KMS-11 (cell line): ENCODE results near the gene SNRNP70.
A peak's percentile ranks its signal among the peaks of the same experiment; 100 is the strongest.

Source experiments
- H2AFZ ChIP-seq: fragments of 200-600 bp; sonication (generic); 2 replicates; pipeline ENCODE4 v1.6.1; 2016; ENCODE audit warnings: antibody characterized with exemption, mixed run types, low read depth
- H3K27ac ChIP-seq: fragments of 200-600 bp; sonication (generic); 2 replicates; pipeline ENCODE4 v1.6.1; 2016; ENCODE audit warnings: mild to moderate bottlenecking, mixed run types
- H3K27me3 ChIP-seq: fragments of 200-600 bp; sonication (generic); 2 replicates; pipeline ENCODE4 v1.6.1; 2017; ENCODE audit warnings: mild to moderate bottlenecking, low read depth, mixed run types, moderate library complexity; ENCODE audit not compliant: insufficient read depth
- H3K36me3 ChIP-seq: fragments of 200-600 bp; sonication (generic); 2 replicates; pipeline ENCODE4 v1.6.1; 2017; ENCODE audit warnings: mild to moderate bottlenecking, mixed run types; ENCODE audit not compliant: insufficient read depth
- H3K4me1 ChIP-seq: fragments of 200-600 bp; sonication (generic); 2 replicates; pipeline ENCODE4 v1.6.1; 2016; ENCODE audit warnings: mild to moderate bottlenecking, low read depth, mixed run types; ENCODE audit not compliant: poor library complexity, severe bottlenecking
- H3K4me2 ChIP-seq: fragments of 200-600 bp; sonication (generic); 2 replicates; pipeline ENCODE4 v1.7.0; 2016; ENCODE audit warnings: mild to moderate bottlenecking, mixed run types
- H3K4me3 ChIP-seq: fragments of 200-600 bp; sonication (generic); IDR thresholded peaks from 2 replicates; pipeline ENCODE4 v1.6.1; 2017; ENCODE audit warnings: low read depth, low read length, mixed read lengths; ENCODE audit not compliant: insufficient read depth
- H3K79me2 ChIP-seq: fragments of 200-600 bp; sonication (generic); 2 replicates; pipeline ENCODE4 v1.6.1; 2016; ENCODE audit warnings: low read depth, mixed run types; ENCODE audit not compliant: insufficient read depth
- H3K9ac ChIP-seq: fragments of 200-600 bp; sonication (generic); 2 replicates; pipeline ENCODE4 v1.6.1; 2016; ENCODE audit warnings: mild to moderate bottlenecking, mixed run types
- H4K20me1 ChIP-seq: fragments of 200-600 bp; sonication (generic); 2 replicates; pipeline ENCODE4 v1.6.1; 2016; ENCODE audit warnings: mild to moderate bottlenecking, mixed run types; ENCODE audit not compliant: insufficient read depth
- CTCF ChIP-seq: fragments of 200-600 bp; sonication (generic); conservative IDR thresholded peaks from 2 replicates; pipeline ENCODE4 v1.6.1; 2017; ENCODE audit warnings: low read depth, mild to moderate bottlenecking, antibody characterized with exemption, low read length, moderate library complexity, mixed read lengths

SNRNP70 gene

DNA sequence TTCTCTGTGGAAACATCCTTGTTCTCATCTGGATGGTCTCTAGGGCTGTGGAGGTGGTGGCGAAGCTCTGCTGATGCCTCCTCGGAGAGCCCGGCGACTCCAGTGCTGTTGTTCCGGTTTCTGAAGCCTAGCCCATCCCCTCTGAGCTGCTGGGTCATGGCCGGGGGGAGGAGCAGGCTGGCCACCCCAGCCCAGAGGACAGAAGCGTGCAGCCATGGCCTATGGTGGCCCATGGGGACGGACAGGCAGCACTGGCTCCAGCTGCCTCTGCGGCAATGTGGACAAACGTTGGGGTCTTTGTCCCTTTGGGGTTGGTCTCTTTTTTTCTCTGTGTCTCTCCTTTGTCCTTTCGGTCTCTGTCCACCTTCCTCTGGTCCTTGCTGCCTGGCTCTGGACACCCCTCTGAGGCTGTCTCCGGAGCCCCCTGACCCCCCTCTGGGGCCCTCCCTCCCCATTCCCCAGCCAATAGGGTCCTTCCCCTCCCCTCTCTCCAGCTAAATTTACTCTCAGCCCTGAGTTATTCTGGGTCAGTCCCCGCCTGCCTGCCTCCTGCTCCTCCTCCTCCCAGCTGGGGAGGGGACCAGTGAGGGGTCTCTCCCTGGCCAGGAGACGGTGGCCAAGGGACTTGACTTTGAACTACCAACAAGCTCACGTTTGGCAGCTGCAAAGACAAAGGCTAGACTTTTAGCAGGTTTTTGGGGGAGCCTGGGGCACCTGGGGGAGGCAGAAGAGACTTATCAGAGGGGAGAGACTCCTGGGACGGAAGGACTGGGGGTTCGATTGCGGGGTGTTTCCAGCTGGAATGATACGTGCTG, 70.0 kb downstream of the SNRNP70 start, which contains the start of gene HRC:
Gene HRC, minus strand, starts transcription at position 392 of the 815 bp plus-strand sequence. Its CDS starts 159 bp downstream, at position 233.
- peaks cover 27% of the 10 kb centered on the region for H3K4me1 ChIP-seq
- H2AFZ ChIP-seq: no peak within 1 kb of the TSS
- peaks cover 90% of the 10 kb centered on the region for H3K27me3 ChIP-seq
- H3K9ac ChIP-seq: no peak within 1 kb of the TSS
- H3K36me3 ChIP-seq: no peaks in the 10 kb centered on the region
- H3K4me2 ChIP-seq: no peak within 1 kb of the TSS
- H3K79me2 ChIP-seq: no peaks in the 10 kb centered on the region
- no peak for TF ChIP-seq CTCF
- H3K4me3 ChIP-seq: no peak within 1 kb of the TSS
- no peak within 1 kb of the TSS for H3K27ac ChIP-seq
- H4K20me1 ChIP-seq: no peaks in the 10 kb centered on the region

DNA sequence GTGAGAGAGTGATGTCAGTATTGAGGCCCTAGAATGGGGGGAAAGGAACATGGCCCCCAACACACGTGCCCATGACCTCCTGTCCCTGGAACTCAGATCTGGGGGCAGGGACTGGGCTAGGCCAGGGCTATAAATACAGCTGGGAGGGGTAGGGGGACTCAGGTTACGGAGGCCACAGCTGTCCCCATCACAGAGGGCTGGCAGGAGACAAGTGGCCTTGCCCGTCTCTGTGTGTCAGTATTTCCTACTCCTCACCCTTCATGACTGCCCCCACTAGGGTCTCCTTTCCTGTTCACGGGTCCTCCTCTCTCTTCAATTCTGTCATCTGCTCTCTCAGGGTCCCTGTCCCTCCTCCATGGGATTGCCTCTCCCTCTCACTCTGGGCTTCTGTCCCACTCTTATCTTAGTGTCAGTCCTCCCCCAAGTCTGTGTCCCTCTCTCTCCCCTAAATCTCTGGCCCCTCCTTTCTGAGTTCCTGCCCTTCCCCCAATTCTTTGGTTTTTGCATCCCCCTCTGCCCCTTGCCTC, 70.6 kb downstream of the SNRNP70 start:
- no peak overlapping the region for H3K4me2 ChIP-seq
- H3K36me3 ChIP-seq: no peaks in the 10 kb centered on the region
- no peak overlapping the region for H3K4me3 ChIP-seq
- H3K9ac ChIP-seq: no peak overlapping the region
- no peak overlapping the region for H2AFZ ChIP-seq
- H3K27ac ChIP-seq: no peak overlapping the region
- TF ChIP-seq CTCF: no peak
- no peaks in the 10 kb centered on the region for H4K20me1 ChIP-seq
- H3K79me2 ChIP-seq: no peaks in the 10 kb centered on the region
- H3K27me3 ChIP-seq: peaks cover 91% of the 10 kb centered on the region
- peaks cover 23% of the 10 kb centered on the region for H3K4me1 ChIP-seq

DNA sequence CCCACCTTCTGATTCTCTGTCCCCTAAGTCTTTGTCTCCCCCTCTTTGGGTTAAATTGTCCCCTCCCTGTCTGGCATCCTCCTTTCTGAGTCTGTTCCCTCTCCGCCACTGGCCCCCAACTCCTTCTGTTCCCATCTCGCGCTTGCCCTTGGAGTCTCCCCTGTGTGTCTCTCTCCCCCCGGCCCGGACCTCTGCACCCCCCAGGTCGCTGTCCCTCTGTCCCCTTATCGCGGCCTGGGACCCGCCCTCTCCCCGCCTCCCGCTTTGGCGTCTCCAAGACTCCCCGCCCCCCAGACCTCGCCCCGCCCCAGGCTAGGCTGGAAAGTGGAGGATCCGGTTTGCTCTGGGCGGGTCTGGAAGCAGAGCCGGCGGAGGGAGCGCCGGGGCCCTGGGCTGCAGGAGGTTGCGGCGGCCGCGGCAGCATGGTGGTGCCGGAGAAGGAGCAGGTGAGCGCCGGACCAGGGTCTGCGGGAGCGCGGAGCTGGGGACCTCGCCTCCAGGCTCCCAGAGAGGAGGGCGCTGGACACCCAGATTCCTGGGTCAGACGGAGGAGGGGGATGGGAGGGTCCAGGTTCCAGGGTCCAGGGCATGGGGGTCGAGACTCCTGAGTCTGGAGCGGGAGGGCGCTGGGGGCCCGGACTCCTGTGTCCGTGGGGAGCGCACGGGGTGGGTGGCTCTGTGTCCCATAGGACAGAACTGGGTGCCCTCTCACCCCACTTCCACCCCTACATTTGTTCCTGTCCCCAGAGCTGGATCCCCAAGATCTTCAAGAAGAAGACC, 72.4 kb downstream of the SNRNP70 start, which contains the start of gene TRPM4:
Gene TRPM4, plus strand, starts transcription at position 348 of the 780 bp plus-strand sequence. Its CDS starts 75 bp downstream, at position 423.
- Histone ChIP-seq H3K27me3 (peaks cover 91% of the 10 kb centered on the region), H2AFZ (peak within 1 kb of the TSS; percentile 39; the same call in 1 of the 2 replicates), H3K4me1 (peaks cover 12% of the 10 kb centered on the region), H4K20me1 (no peaks in the 10 kb centered on the region), H3K36me3 (no peaks in the 10 kb centered on the region), H3K4me2 (peak within 1 kb of the TSS; percentile 79; the same call in 1 of the 2 replicates), H3K27ac (no peak within 1 kb of the TSS), H3K79me2 (no peaks in the 10 kb centered on the region), H3K9ac (no peak within 1 kb of the TSS), H3K4me3 (no peak within 1 kb of the TSS)
- TF ChIP-seq CTCF: no peak
